ENCODE measurements around the gene BICD2.

BICD2 gene

DNA sequence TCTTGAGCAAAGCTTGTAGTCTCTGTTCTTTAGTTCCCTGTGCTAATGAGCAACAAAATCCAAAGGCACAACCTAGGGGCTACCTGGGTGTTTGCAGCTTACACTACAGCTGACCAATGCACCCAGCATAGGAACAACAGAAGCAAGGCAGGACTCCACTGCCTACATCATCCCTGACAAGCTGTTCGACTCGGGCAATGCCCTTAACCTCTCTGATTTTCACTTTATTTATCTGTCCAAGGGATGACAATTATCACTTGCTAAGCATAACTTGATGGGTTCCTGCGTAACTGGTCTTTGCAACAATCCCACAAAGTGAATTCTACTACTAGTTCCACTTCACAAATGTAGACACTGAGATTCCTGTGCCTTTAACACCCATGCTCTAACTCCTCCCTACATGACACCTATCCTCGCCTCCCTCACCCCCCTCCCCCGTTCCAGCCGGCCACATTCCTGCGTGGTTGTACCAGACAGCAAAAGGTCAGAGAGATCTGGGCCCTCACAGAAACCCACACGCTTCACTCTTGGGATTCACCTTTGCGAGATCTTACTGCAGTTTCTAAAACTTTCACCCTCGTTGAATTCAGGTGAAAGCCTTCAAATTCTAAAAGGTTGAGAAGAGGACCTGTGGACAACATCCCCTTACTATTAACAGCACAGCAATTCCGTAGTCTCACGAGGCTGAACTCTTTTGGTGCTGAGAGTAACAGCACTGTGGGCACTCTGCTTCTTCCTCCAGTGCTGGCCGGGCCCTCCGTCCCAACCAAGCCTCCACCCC, 95.7 kb downstream of the BICD2 start:
- DNase-seq (ENCODE audit: low read depth), result no peak

GRCh38 chr9:92666912-92667532, 97.6 kb downstream of the BICD2 start:
- DNase-seq (ENCODE audit: low read depth), result no peak

GRCh38 chr9:92666236-92666635, 98.4 kb downstream of the BICD2 start:
- DNase-seq (ENCODE audit: low read depth), result no peak

- no peak for DNase-seq (ENCODE audit: low read depth)
Measured at GRCh38 chr9:92665836-92666235, 98.8 kb downstream of the BICD2 start.

DNA sequence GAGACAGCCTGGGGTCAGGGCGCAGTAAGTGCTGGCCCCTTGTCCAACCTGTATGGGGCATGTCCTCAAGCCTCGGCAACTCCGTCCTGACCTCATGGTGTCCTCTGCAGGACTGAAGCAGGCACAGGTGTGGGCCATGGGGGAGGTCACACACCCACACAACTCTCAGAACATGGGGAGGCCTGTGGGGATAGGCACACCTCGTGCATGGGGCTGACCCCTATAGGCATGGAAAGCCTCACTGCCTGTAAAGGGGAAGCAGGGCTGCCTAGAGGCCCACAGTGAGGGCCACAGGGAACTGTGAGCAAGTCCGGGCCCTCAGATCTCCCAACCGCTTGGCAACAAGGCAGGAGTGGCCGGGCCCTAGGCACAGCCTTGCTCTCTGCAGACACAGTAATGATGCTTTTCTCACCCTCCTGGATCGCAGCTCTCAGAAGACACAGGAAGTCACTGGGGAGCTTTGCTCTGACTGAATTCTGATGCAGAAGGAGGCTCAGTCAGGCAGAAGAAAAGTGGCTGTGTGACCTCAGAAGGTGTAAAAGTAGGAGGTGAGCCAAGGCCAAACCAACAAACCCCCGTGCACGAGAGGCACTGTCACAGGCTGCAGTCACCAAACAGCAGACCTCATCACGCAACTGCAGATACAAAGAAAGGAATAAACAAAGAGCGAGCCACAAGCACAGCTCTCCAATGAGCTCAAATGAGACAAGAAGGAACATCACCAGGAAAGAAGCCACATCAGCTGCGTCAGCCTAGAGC, 100.1 kb downstream of the BICD2 start:
- DNase-seq (ENCODE audit: low read depth), result no peak

GRCh38 chr9:92663951-92664350, 100.7 kb downstream of the BICD2 start:
- no peak for DNase-seq (ENCODE audit: low read depth)

- DNase-seq (ENCODE audit: low read depth), result no peak
Measured at GRCh38 chr9:92663126-92663525, 101.5 kb downstream of the BICD2 start.

GRCh38 chr9:92661743-92662142, 102.9 kb downstream of the BICD2 start:
- no peak for DNase-seq (ENCODE audit: low read depth)

Data from CMK (cell line).